GM21825 (cell line): ENCODE data around the gene ZC3H11A.
"Not testable (repeated sequence)": the region's sequence is repeated elsewhere in the genome, so short reads cannot be mapped to it uniquely, and the experiment has no call there.

ENCODE experiments used
- ATAC-seq: cut with Tn5 transposase; IDR thresholded peaks from one replicate; pipeline ENCODE4 v1.9.1; 2021; ENCODE audit warnings: mild to moderate bottlenecking, moderate library complexity; ENCODE audit not compliant: unreplicated experiment

Gene ZC3H11A

GRCh38 chr1:203795441-203796235, at the start of gene ZC3H11A, which contains the start of gene ZBED6:
Gene ZC3H11A (plus strand): TSS chr1:203795623. CDS start chr1:203817071, 21,448 bp downstream.
Gene ZBED6 (plus strand): TSS chr1:203795623. CDS start chr1:203797523, 1,900 bp downstream.
- ATAC-seq: peak; percentile 96

- ATAC-seq: no peak
Measured at GRCh38 chr1:203746281-203746680, 49.1 kb upstream of the ZC3H11A start.

- no peak for ATAC-seq
Measured at GRCh38 chr1:203751051-203751450, 44.4 kb upstream of the ZC3H11A start.

- ATAC-seq: not testable (repeated sequence)
Measured at GRCh38 chr1:203751618-203752361, 43.6 kb upstream of the ZC3H11A start.

GRCh38 chr1:203754455-203754864, 41.0 kb upstream of the ZC3H11A start:
- ATAC-seq: no peak

GRCh38 chr1:203756036-203756435, 39.4 kb upstream of the ZC3H11A start:
- ATAC-seq: no peak

GRCh38 chr1:203758749-203759148, 36.7 kb upstream of the ZC3H11A start:
- not testable (repeated sequence) for ATAC-seq

GRCh38 chr1:203760506-203760905, 34.9 kb upstream of the ZC3H11A start:
- no peak for ATAC-seq

GRCh38 chr1:203761958-203762357, 33.5 kb upstream of the ZC3H11A start:
- not testable (repeated sequence) for ATAC-seq

GRCh38 chr1:203763505-203763904, 31.9 kb upstream of the ZC3H11A start:
- no peak for ATAC-seq

- ATAC-seq: no peak
Measured at GRCh38 chr1:203764105-203765028, 31.1 kb upstream of the ZC3H11A start.

GRCh38 chr1:203765029-203765837, 30.2 kb upstream of the ZC3H11A start, which contains the start of gene LAX1:
Gene LAX1 (plus strand): TSS chr1:203765183. CDS start chr1:203765566, 383 bp downstream.
- peak; percentile 86 for ATAC-seq

GRCh38 chr1:203768256-203768655, 27.2 kb upstream of the ZC3H11A start:
- no peak for ATAC-seq

GRCh38 chr1:203769505-203770343, 25.7 kb upstream of the ZC3H11A start:
- ATAC-seq: no peak

- ATAC-seq: no peak
Measured at GRCh38 chr1:203771901-203772301, 23.5 kb upstream of the ZC3H11A start.

- ATAC-seq: no peak
Measured at GRCh38 chr1:203772836-203773235, 22.6 kb upstream of the ZC3H11A start.

GRCh38 chr1:203776636-203777035, 18.8 kb upstream of the ZC3H11A start:
- ATAC-seq: no peak

GRCh38 chr1:203777596-203777995, 17.8 kb upstream of the ZC3H11A start:
- no peak for ATAC-seq

- no peak for ATAC-seq
Measured at GRCh38 chr1:203778146-203778545, 17.3 kb upstream of the ZC3H11A start.
